HG03095 (cell line): ENCODE measurements around the gene DCLK2.

Experiments
- ATAC-seq: cut with Tn5 transposase; IDR thresholded peaks from one replicate; pipeline ENCODE4 v1.9.1; 2021; ENCODE audit warnings: moderate library complexity; ENCODE audit not compliant: unreplicated experiment

The DCLK2 gene

GRCh38 chr4:150068300-150068960, 9.8 kb upstream of the DCLK2 start:
- ATAC-seq = no peak

GRCh38 chr4:150069353-150069752, 8.9 kb upstream of the DCLK2 start:
- ATAC-seq = no peak

- ATAC-seq = no peak
Measured at GRCh38 chr4:150070464-150071170, 7.6 kb upstream of the DCLK2 start.

DNA sequence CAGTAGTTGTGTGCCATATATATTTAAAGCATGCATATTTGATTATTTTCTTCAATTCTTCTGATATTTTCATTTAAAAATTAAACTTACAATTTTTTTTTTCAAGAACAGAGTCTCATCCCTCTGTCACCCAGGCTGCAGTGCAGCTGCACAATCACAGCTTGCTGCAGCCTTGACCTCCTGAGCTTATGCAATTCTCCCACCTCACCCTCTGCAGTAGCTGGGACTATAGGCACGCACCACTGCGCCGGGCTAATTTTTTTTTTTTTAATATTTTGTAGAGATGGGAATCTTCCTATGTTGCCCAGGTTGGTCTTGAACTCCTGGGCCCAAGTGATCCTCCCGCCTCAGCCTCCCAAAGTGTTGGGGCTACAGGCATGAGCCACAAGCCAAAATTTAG, 5.8 kb upstream of the DCLK2 start:
- ATAC-seq = no peak

- ATAC-seq = no peak
Measured at GRCh38 chr4:150072906-150073714, 5.1 kb upstream of the DCLK2 start.

- ATAC-seq = no peak
Measured at GRCh38 chr4:150074064-150074463, 4.2 kb upstream of the DCLK2 start.

- no peak for ATAC-seq
Measured at GRCh38 chr4:150078579-150079080, 385 bp downstream of the DCLK2 start.

GRCh38 chr4:150079081-150079581, 886 bp downstream of the DCLK2 start:
- ATAC-seq = no peak

DNA sequence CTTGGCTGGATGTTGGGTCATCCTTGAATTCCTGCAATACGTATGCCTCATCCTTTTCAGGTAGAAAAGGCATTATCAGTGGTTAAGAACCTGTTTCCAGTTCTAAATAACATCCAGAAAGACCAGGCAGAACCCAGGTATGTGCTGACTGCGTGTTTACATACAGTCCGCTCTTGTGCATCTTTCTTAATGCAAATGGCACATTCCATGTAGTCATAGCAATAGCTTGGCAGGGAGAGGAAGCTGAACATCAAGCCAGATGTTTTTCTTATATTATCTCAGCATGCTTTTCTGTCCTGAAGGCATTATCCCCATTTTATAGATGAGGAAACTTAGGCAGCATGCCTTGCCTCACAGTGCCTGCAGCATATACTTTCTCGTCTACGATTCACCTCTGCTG, 2.1 kb downstream of the DCLK2 start:
- no peak for ATAC-seq

DNA sequence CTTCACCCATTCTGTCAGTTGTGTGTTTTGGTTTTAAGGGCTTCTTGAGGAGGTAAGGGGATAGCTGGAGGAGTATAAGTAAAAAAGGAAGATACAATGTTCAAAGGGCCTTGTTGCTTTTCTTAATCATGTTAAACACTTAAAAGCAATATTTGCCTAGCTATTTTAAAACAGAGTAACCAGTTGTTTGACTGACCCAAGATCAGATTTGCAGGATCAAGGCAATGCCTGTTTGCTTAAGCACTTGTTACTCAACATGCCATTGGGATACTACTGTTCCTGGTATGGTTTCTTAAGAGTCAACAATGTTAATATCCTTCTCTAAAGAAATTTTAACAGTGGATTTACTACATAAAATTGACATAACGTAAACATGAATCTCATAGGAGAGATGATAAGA, 2.6 kb downstream of the DCLK2 start:
- no peak for ATAC-seq

GRCh38 chr4:150082241-150082640, 4.0 kb downstream of the DCLK2 start:
- peak; percentile 86 for ATAC-seq

DNA sequence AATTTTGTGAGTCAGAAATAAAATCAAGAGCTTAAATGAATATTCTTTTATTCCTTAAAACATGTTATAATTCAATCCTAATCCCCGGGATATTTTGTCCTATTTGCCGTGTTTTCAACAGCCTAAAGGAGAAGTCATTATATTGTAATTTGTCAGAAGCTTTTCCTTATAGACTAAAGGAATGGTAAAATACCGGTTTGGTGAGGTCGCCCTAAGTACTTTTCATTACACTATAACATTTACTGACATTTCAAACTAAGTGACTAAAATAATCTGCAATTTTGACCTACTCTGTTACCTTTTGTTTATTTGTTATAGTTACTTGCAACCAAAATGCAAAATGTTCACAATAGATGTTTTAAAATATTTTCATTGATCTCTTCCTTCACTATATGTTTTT, 8.8 kb downstream of the DCLK2 start:
- ATAC-seq = no peak

DNA sequence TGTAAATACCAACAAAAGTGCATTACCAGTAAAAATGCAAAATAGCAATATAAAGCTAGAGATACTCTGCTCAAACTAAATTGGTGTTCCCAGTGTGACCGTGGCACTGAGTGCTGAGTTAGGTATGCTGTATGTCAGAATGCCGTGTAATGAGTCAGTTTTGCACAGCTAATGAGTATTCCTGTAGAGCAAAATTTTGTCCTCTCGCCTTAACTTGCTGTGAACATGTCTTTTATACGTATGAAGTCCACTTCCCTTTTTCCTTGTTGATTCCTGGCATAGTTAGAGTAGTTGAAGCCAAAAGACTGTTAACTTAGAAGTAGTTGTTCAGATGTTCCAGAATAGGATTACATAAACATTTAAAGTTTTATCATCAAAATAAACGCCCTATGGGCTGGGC, 11.5 kb downstream of the DCLK2 start:
- ATAC-seq = no peak

GRCh38 chr4:150090836-150091235, 12.6 kb downstream of the DCLK2 start:
- no peak for ATAC-seq

DNA sequence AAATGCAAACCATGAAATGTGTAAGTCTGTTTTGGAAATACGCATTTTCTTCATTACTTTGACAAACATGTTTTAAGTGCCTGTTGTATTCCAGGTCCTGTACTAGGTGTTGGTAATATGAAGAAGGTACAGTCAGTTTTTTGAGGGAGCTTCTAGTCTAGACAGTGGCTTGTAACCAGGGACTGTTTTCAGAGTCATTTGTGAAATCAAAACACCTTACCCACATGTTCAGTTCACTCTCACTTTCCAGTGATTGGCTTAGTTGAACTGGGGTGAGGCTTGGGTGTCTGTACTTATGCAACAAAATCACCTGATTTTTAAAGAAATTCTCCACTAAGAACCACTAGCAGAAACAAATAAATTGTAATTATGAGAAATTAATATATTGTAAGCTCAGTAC, 16.4 kb downstream of the DCLK2 start:
- ATAC-seq = no peak

DNA sequence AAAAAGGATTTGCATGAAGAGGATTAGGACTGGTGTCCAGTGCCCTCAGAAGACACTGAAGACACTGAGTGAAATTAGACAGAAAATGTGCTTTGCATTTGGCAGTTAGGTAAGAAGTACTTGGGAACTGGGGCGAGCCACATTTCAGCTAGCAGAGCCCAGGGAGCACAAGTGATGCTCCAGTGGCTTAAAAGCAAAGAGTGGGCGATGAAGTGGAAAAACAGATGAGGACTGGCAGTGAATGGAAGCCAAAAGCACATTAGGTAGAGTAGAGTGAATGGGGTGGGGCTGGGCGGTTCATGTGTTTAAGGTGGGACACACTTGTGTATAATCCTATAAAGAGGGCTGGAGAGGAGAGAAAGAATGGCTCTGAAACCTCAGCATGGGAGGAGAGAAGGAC, 18.4 kb downstream of the DCLK2 start:
- no peak for ATAC-seq

- no peak for ATAC-seq
Measured at GRCh38 chr4:150098214-150098613, 20.0 kb downstream of the DCLK2 start.

- ATAC-seq = no peak
Measured at GRCh38 chr4:150104404-150105027, 26.3 kb downstream of the DCLK2 start.

GRCh38 chr4:150106886-150107285, 28.6 kb downstream of the DCLK2 start:
- no peak for ATAC-seq

- ATAC-seq = no peak
Measured at GRCh38 chr4:150108691-150109090, 30.4 kb downstream of the DCLK2 start.

DNA sequence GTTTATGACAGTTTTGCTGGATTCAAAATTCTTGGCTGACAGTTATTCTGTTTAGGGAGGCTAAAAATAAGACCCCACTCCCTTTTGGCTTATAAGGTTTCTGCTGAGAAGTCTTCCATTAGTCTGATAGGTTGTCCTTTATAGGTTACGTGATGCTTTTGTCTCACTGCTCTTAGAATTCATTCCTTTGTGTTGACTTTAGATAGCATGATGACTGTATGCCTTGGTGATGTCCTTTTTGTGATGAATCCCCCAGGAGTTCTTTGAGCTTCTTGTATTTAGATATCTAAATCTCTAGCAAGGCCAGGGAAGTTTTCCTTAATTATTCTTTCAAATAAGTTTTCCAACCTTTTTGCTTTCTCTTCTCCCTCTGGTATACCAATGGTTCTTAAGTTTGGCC, 36.4 kb downstream of the DCLK2 start:
- ATAC-seq = no peak
